Measurements from ENCODE around the gene HSD17B14.

- TF ChIP-seq, protein P1, sequence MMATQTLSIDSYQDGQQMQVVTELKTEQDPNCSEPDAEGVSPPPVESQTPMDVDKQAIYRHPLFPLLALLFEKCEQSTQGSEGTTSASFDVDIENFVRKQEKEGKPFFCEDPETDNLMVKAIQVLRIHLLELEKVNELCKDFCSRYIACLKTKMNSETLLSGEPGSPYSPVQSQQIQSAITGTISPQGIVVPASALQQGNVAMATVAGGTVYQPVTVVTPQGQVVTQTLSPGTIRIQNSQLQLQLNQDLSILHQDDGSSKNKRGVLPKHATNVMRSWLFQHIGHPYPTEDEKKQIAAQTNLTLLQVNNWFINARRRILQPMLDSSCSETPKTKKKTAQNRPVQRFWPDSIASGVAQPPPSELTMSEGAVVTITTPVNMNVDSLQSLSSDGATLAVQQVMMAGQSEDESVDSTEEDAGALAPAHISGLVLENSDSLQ (IDR thresholded peaks at IDR 0.05): no peak
- TF ChIP-seq TARDBP (IDR thresholded peaks at IDR 0.05) (no peak), HDGF (IDR thresholded peaks at IDR 0.05; ENCODE audit: borderline replicate concordance) (no peak), L3MBTL2 (conservative IDR thresholded peaks at IDR 0.05) (no peak), ARNT (IDR thresholded peaks at IDR 0.05) (no peak), FOXM1 (IDR thresholded peaks at IDR 0.05; ENCODE audit: borderline replicate concordance) (no peak), BHLHE40 (IDR thresholded peaks at IDR 0.05; ENCODE audit: borderline replicate concordance) (no peak), CTBP1 (IDR thresholded peaks at IDR 0.05; ENCODE audit: borderline replicate concordance) (no peak), ZNF384 (IDR thresholded peaks at IDR 0.05) (no peak), ELF4 (IDR thresholded peaks at IDR 0.05) (no peak)
Observed at GRCh38 chr19:48841047-48841446, 4.8 kb upstream of the HSD17B14 start.

All from HEK293T (cell line).